ENCODE data around the gene RAF1.
"Not testable (repeated sequence)": the region's sequence is repeated elsewhere in the genome, so short reads cannot be mapped to it uniquely, and the experiment has no call there.

RAF1 gene

GRCh38 chr3:12627370-12627769, 36.5 kb downstream of the RAF1 start:
- no peak overlapping the region for H3K4me3 ChIP-seq (ENCODE audit: low read depth, low read length)
- DNase-seq (ENCODE audit: low read depth): no peak
- TF ChIP-seq CTCF (IDR thresholded peaks at IDR 0.05; ENCODE audit: control insufficient read depth, extremely low read depth, insufficient read depth): no peak

DNA sequence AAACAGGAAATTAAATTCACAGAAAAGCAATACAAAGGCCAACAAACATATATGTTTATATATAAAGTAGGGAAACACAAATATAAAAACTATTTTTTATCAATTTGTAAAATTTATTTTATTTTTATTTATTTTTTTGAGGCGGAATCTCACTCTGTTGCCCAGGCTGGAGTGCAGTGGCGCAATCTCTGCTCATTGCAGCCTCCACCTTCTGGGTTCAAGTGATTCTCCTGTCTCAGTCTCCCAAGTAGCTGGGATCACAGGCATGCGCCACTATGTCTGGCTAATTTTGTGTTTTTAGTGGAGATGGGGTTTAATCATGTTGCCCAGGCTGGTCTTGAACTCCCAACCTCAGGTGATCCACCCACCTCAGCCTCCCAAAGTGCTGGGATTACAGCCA, 39.0 kb downstream of the RAF1 start:
- not testable (repeated sequence) for H3K4me3 ChIP-seq (ENCODE audit: low read depth, low read length); DNase-seq (ENCODE audit: low read depth)

DNA sequence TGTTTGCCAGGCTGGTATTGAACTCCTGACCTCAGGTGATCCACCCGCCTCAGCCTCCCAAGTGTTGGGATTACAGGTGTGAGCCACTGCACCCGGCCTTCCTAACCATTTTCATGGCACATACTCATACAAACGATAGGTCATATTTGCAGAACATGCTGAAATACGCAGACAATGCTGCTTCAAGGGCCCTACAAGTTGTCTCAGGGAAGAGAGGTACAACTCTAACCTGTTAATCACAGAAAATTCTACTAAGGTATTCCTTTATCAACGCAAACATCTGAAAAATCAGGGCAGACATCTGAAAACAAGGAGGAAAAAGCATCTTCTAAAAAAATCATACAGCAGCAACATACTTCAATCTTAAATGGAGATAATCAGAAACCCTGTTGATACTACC, 39.9 kb downstream of the RAF1 start:
- no peak for TF ChIP-seq CTCF (IDR thresholded peaks at IDR 0.05; ENCODE audit: control insufficient read depth, extremely low read depth, insufficient read depth)
- no peak for DNase-seq (ENCODE audit: low read depth)

GRCh38 chr3:12622335-12622734, 41.6 kb downstream of the RAF1 start:
- DNase-seq (ENCODE audit: low read depth): no peak
- no peak for TF ChIP-seq CTCF (IDR thresholded peaks at IDR 0.05; ENCODE audit: control insufficient read depth, extremely low read depth, insufficient read depth)
- no peak overlapping the region for H3K4me3 ChIP-seq (ENCODE audit: low read depth, low read length)

More for the DNA sequence above, 39.9 kb downstream of the RAF1 start:
- no peak overlapping the region for H3K4me3 ChIP-seq (ENCODE audit: low read depth, low read length)

DNA sequence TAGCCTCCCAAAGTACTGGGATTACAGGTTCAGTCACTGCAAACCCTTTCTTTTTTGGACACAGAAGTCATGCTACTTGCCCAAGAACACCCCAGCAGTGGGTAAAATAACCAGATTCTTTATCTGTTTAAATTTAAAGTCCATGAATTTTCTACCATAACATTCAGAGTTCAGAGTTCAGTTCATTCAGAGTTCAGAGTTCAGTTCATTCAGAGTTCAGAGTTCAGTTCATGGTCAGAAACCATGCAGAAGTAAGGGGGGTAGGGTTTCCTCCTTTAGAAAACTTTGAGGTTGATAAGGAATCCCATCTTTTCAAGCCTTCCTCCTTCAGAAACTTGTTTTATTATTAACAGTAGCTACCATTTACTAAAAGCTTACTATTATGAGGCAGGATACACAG, 43.2 kb downstream of the RAF1 start:
- no peak for TF ChIP-seq CTCF (IDR thresholded peaks at IDR 0.05; ENCODE audit: control insufficient read depth, extremely low read depth, insufficient read depth)
- H3K4me3 ChIP-seq (ENCODE audit: low read depth, low read length): no peak overlapping the region
- DNase-seq (ENCODE audit: low read depth): no peak

- H3K4me3 ChIP-seq (ENCODE audit: low read depth, low read length): no peak overlapping the region
- DNase-seq (ENCODE audit: low read depth): no peak
- TF ChIP-seq CTCF (IDR thresholded peaks at IDR 0.05; ENCODE audit: control insufficient read depth, extremely low read depth, insufficient read depth): no peak
These were observed 43.6 kb downstream of the RAF1 start for GRCh38 chr3:12620305-12620704.

GRCh38 chr3:12618426-12618825, 45.5 kb downstream of the RAF1 start:
- H3K4me3 ChIP-seq (ENCODE audit: low read depth, low read length): no peak overlapping the region
- TF ChIP-seq CTCF (IDR thresholded peaks at IDR 0.05; ENCODE audit: control insufficient read depth, extremely low read depth, insufficient read depth): no peak
- no peak for DNase-seq (ENCODE audit: low read depth)

- no peak for TF ChIP-seq CTCF (IDR thresholded peaks at IDR 0.05; ENCODE audit: control insufficient read depth, extremely low read depth, insufficient read depth)
- no peak for DNase-seq (ENCODE audit: low read depth)
- no peak overlapping the region for H3K4me3 ChIP-seq (ENCODE audit: low read depth, low read length)
These were observed 48.7 kb downstream of the RAF1 start for GRCh38 chr3:12615266-12615665.
